ENCODE measurements around the gene DDC.

DNA sequence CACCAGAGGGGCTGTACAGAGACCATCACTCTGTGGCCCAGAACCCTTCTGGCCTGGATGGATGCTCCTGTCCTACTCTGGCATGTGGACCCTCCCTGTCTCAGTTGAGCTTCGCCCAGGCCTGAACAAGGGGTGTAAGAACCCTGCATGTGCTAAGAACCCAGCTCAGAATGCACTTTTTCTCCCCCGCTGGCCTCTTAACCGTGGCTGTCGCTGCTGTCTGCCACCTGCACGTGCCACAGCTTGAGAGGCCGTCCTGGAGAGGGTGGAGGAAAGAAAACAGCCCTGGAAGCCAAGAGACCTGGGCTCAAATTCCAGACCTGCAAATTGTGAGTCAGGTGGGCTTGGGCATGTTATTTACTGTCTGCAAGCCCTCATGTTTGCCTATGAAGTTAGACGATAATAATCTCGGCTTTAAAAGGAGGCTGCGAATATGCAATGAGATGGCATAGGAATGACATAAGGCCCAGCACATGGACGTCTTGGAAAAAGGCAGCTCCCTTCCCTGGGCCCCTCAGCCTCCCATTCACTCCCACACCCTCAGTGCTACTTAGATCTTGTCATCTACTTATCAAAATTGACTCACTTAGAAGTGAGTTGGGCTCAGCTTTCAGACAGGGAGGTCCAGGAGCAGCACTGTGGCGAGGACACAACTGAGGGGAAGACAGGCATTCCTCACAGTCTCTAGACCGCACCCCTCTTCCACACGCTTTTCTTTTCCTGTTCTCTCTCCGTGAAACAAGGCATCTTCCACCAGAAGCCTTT lies 146.5 kb downstream of the DDC start:
- TF ChIP-seq, protein P1, sequence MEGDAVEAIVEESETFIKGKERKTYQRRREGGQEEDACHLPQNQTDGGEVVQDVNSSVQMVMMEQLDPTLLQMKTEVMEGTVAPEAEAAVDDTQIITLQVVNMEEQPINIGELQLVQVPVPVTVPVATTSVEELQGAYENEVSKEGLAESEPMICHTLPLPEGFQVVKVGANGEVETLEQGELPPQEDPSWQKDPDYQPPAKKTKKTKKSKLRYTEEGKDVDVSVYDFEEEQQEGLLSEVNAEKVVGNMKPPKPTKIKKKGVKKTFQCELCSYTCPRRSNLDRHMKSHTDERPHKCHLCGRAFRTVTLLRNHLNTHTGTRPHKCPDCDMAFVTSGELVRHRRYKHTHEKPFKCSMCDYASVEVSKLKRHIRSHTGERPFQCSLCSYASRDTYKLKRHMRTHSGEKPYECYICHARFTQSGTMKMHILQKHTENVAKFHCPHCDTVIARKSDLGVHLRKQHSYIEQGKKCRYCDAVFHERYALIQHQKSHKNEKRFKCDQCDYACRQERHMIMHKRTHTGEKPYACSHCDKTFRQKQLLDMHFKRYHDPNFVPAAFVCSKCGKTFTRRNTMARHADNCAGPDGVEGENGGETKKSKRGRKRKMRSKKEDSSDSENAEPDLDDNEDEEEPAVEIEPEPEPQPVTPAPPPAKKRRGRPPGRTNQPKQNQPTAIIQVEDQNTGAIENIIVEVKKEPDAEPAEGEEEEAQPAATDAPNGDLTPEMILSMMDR (IDR thresholded peaks at IDR 0.05; ENCODE audit: low read depth, low read length): no peak
- no peak for TF ChIP-seq EZH2phosphoT487 (IDR thresholded peaks at IDR 0.05; ENCODE audit: low read depth)
